A673 (cell line): Measurements from ENCODE around the gene PEDS1. TPM values are rescaled to one million over a fixed set of nuclear protein-coding genes. Genes with fewer than 3 reads are reported as not detected.
"Not testable (repeated sequence)": the region's sequence is repeated elsewhere in the genome, so short reads cannot be mapped to it uniquely, and the experiment has no call there.

Experiments used
- BruUV-seq: library from RNA; stranded (reverse); fragments of 400-500 nt; replicated peaks from 2 replicates; lab custom pipeline; 2021; lab: Mats Ljungman, UMichigan
- CTCF ChIA-PET: fragments of 300-600 bp; sonication (Branson Sonifier 250); formaldehyde crosslinking; loops from one replicate; lab custom pipeline; 2022; ENCODE audit warnings: antibody characterized with exemption; lab: Charles Lee
- POLR2A ChIA-PET: fragments of 300-600 bp; sonication (Branson Sonifier 250); formaldehyde crosslinking; loops from one replicate; lab custom pipeline; 2022; ENCODE audit warnings: antibody characterized with exemption; ENCODE audit not compliant: low non-redundant PET; lab: Charles Lee
- DNase-seq: peaks from one replicate; pipeline ENCODE4 v3.0.0-alpha.2; 2015; ENCODE audit warnings: low spot score
- H3K27ac ChIP-seq: fragments of 200-600 bp; sonication (generic); 2 replicates; pipeline ENCODE4 v1.5.1; 2016; ENCODE audit warnings: mixed run types, low read depth, mild to moderate bottlenecking, mixed read lengths, antibody characterized with exemption, low read length; ENCODE audit not compliant: poor library complexity, severe bottlenecking
- H3K27me3 ChIP-seq: fragments of 200-600 bp; sonication (generic); replicated peaks from 2 replicates; pipeline ENCODE4 v1.6.1; 2017; ENCODE audit warnings: mixed run types, low read depth, mild to moderate bottlenecking, mixed read lengths, antibody characterized with exemption, low read length; ENCODE audit not compliant: insufficient read depth, poor library complexity
- H3K36me3 ChIP-seq: fragments of 200-600 bp; sonication (generic); 2 replicates; pipeline ENCODE4 v1.6.1; 2016; ENCODE audit warnings: mixed run types, mild to moderate bottlenecking, mixed read lengths, antibody characterized with exemption, low read length; ENCODE audit not compliant: insufficient read depth, poor library complexity, severe bottlenecking
- H3K4me1 ChIP-seq: fragments of 200-600 bp; sonication (generic); 2 replicates; pipeline ENCODE4 v1.6.1; 2017; ENCODE audit warnings: mixed run types, mild to moderate bottlenecking, mixed read lengths, antibody characterized with exemption, low read length; ENCODE audit not compliant: insufficient read depth, poor library complexity, severe bottlenecking
- H3K4me3 ChIP-seq: fragments of 200-600 bp; sonication (generic); 2 replicates; pipeline ENCODE4 v1.5.1; 2016; ENCODE audit warnings: low read depth, mixed run types, mild to moderate bottlenecking, mixed read lengths, low read length; ENCODE audit not compliant: poor library complexity, severe bottlenecking
- H3K9me3 ChIP-seq: fragments of 200-600 bp; sonication (generic); 2 replicates; pipeline ENCODE4 v1.6.1; 2016; ENCODE audit warnings: mixed run types, low read depth, mild to moderate bottlenecking, mixed read lengths, antibody characterized with exemption, low read length; ENCODE audit not compliant: poor library complexity, severe bottlenecking
- CTCF ChIP-seq: fragments of 300-800, 200-600 bp; sonication (generic); conservative IDR thresholded peaks from 2 replicates; pipeline ENCODE4 v1.5.1; 2017; ENCODE audit warnings: low read depth, mild to moderate bottlenecking, antibody characterized with exemption, low read length, moderate library complexity, mixed read lengths
- EZH2 ChIP-seq: fragments of 200-600 bp; sonication (generic); IDR thresholded peaks from 2 replicates; pipeline ENCODE4 v1.6.1; 2017; ENCODE audit warnings: borderline replicate concordance, low read depth, mild to moderate bottlenecking, mixed read lengths, antibody characterized with exemption, low read length; ENCODE audit not compliant: poor library complexity, severe bottlenecking
- intact Hi-C: fragments of 100-400 bp; cut with micrococcal nuclease; formaldehyde crosslinking; loops from one replicate; pipeline ENCODE4 v1.10.0; 2022; ENCODE audit not compliant: unreplicated experiment
- total RNA-seq: library from RNA; stranded (reverse); gene quantifications from 2 replicates; pipeline ENCODE4 v1.2.3, GENCODE V29; 2021

PEDS1 gene
- total RNA-seq, 1 experiment from 2014 or later, result 25.9 TPM

GRCh38 chr20:50169329-50169823, 15.9 kb upstream of the PEDS1 start:
- ChIA-PET CTCF (interaction anchor here (1.0 to 2.2 kb wide), 5 partner anchors 16 to 190 kb away, joined by 3 to 19 read pairs (median 7); partner anchors contain the start of gene PEDS1), POLR2A (no interaction called here)
- H3K27me3 ChIP-seq, result no peaks in the 10 kb centered on the region
- TF ChIP-seq EZH2 (no peak), CTCF (peak; percentile 97)
- DNase-seq, result peak; percentile 86
- peaks cover 16% of the 10 kb centered on the region for H3K4me1 ChIP-seq
- no peak overlapping the region for H3K4me3 ChIP-seq
- intact Hi-C loops, result loop anchor here (1.0 to 5.0 kb wide), 2 partner anchors 48 to 97 kb away; no protein-coding TSS in a partner anchor
- no peaks in the 10 kb centered on the region for H3K36me3 ChIP-seq
- H3K27ac ChIP-seq, result peak overlapping the region; percentile 52
- BruUV-seq, result no TSS peak
- H3K9me3 ChIP-seq, result no peaks in the 10 kb centered on the region

DNA sequence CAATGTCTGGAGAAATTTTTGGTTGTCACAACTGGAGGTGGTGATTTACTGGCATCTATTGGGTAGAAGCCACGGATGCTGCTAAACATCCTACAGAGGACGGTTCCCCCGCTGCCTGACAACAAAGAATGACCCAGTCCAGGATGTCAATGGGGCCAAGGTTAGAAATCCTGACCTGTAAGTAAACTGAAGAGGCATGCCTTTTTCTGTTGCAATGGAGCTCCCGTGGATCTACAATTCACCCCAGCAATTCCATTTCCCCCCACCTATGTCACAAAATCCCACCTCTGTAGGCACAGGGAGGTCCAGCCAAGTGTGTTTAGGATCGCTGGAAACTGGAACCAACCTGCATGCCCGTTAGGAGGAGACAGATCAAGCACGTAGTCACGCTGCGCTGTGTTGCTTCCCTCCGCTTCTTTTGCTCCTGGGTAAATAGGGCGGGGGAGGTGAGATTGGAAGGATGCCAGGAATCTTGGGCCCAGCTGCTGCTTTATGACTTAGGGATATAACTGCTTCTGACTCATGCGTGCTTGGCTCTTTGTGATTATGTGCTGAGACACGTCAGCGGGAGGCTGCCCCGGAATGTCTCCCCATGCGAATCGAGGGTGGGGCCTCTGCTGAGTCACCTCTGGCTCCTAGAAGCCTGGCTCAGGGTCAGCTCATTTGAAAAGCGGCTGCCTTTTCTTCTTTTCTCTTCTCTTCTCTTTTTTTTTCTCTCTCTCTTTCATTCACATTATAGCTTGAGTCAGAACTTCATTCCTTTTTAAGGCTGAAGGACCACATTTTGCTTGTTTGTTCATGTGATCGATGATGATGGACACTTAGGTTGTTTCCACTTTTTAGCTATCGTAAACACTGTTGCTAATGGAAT, 12.4 kb upstream of the PEDS1 start:
- Histone ChIP-seq H3K4me3 (peak overlapping the region; percentile 41), H3K27ac (peak overlapping the region; percentile 89), H3K27me3 (no peaks in the 10 kb centered on the region), H3K36me3 (no peaks in the 10 kb centered on the region), H3K9me3 (no peaks in the 10 kb centered on the region), H3K4me1 (peaks cover 22% of the 10 kb centered on the region)
- peak; percentile 99 for DNase-seq
- POLR2A ChIA-PET, result interaction anchor here (0.7 to 1.1 kb wide), 3 partner anchors 12 to 487 kb away, joined by 3 to 8 read pairs (median 4); partner anchors contain the start of gene PEDS1
- intact Hi-C loops, result loop anchor here (5.0 kb wide), 1 partner anchor 94 kb away; no protein-coding TSS in a partner anchor
- TSS peak; percentile 92 for BruUV-seq
- TF ChIP-seq EZH2 (no peak), CTCF (0 out of 2 replicates have a peak, but pooled peaks have one; percentile 12)
- CTCF ChIA-PET, result interaction anchor here (0.5 to 1.4 kb wide), 6 partner anchors 11 to 187 kb away, joined by 3 to 10 read pairs (median 4); no protein-coding TSS in a partner anchor

DNA sequence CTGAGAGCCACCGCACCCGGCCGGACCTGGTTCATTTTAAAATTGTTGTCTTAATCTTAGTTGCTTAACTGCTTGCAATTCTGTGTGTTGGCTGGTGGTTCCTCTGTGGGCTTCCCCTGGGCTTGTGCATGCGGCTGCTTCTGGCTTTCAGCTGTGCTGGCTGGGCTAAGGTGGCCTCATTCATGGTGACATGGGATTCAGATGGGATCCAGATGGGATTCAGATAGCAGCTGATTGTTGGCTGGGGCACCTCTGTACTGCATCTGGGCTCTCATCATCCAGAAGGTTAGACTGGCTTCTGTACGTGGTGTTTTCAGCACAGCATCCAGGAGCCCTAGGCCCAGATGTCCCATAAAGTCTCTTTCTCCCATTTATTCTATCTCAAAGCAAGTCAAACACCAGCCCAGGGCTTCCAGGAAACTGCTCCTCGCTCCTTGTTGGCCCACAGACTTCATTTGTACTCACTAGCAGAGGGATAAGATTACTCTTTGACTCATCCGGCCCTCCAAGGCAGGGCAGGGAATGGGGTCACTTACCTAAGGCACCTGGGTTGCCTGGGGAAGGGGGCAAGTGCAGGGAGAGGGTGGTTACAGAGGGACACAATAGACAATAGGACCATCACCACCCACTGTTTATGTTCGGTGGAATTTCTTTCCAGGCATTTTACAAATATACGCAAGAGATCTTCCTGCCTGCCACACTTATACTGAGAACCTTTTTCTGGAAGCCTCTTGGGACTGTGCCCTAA, 10.2 kb upstream of the PEDS1 start:
- TF ChIP-seq CTCF (no peak), EZH2 (no peak)
- intact Hi-C loops, result no loop called here
- no TSS peak for BruUV-seq
- no peak for DNase-seq
- ChIA-PET POLR2A (no interaction called here), CTCF (no interaction called here)
- H3K4me3 ChIP-seq, result no peak overlapping the region
- peak overlapping the region; percentile 26 for H3K27ac ChIP-seq
- H3K27me3 ChIP-seq, result no peaks in the 10 kb centered on the region
- H3K4me1 ChIP-seq, result peaks cover 22% of the 10 kb centered on the region
- no peaks in the 10 kb centered on the region for H3K36me3 ChIP-seq
- no peaks in the 10 kb centered on the region for H3K9me3 ChIP-seq

DNA sequence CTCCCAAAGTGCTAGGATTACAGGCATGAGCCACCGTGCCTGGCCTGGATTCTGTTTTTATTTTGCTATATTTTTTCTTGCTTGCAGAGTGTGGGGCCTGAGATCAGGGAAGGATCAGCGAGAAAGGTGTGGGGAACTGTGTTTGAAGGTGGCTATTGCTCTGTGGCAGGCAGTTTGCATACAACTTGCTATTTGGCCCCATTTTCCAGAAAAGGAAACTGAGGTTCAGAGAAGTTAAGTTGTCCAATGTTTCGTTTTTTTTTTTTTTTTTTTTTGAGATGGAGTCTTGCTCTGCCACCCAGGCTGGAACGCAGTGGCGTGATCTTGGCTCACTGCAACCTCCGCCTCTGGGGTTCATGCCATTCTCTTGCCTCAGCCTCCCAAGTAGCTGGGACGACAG, 8.0 kb upstream of the PEDS1 start:
- H3K27me3 ChIP-seq, CTCF ChIA-PET, H3K4me3 ChIP-seq, H3K27ac ChIP-seq, intact Hi-C loops, H3K9me3 ChIP-seq, BruUV-seq, POLR2A ChIA-PET, H3K36me3 ChIP-seq, DNase-seq: not testable (repeated sequence)
- H3K4me1 ChIP-seq, result peaks cover 22% of the 10 kb centered on the region
